Liver (tissue), 9 donors: ENCODE results near the gene PFAS. TPM values are rescaled to one million over a fixed set of nuclear protein-coding genes. Genes with fewer than 3 reads are reported as not detected.

ENCODE experiments used
- DNase-seq: peaks from one replicate; pipeline ENCODE4 v3.0.0-alpha.2; 2017; ENCODE audit warnings: low spot score
- H3K27ac ChIP-seq, 2 donors: one replicate each; pipeline ENCODE4 v1.7.0; 2013; ENCODE audit warnings: inconsistent platforms in 2 of 2, low read length in 2 of 2, control low read depth in 1 of 2, low read depth in 1 of 2, mild to moderate bottlenecking in 1 of 2
- H3K27me3 ChIP-seq, 4 donors: one replicate each; pipeline versions ENCODE4 v1.6.1 to v1.7.0; 2013; ENCODE audit warnings: low read length in 3 of 4, inconsistent platforms in 1 of 4, mild to moderate bottlenecking in 1 of 4, moderate library complexity in 1 of 4; ENCODE audit not compliant: control insufficient read depth in 4 of 4, insufficient read depth in 4 of 4
- H3K36me3 ChIP-seq, 4 donors: one replicate each; pipeline versions ENCODE4 v1.6.1 to v1.7.0; 2013; ENCODE audit warnings: low read length in 3 of 4, mild to moderate bottlenecking in 3 of 4, low read depth in 1 of 4, moderate library complexity in 1 of 4; ENCODE audit not compliant: control insufficient read depth in 4 of 4, insufficient read depth in 3 of 4
- H3K4me1 ChIP-seq, 4 donors: one replicate each; pipeline versions ENCODE4 v1.6.1 to v1.7.0; 2013; ENCODE audit warnings: low read length in 3 of 4, mild to moderate bottlenecking in 3 of 4, moderate library complexity in 1 of 4; ENCODE audit not compliant: control insufficient read depth in 4 of 4, insufficient read depth in 4 of 4
- H3K4me3 ChIP-seq, 3 donors: one replicate each; pipeline versions ENCODE4 v1.6.1 to v1.7.0; 2013; ENCODE audit warnings: low read length in 3 of 3, control low read depth in 1 of 3, low read depth in 1 of 3, mild to moderate bottlenecking in 1 of 3
- H3K9ac ChIP-seq, 2 donors: one replicate each; pipeline ENCODE4 v1.7.0; 2013; ENCODE audit warnings: low read length in 2 of 2, mild to moderate bottlenecking in 2 of 2, moderate library complexity in 2 of 2, control low read depth in 1 of 2, low read depth in 1 of 2
- H3K9me3 ChIP-seq, 4 donors: one replicate each; pipeline versions ENCODE4 v1.6.1 to v1.7.0; 2013; ENCODE audit warnings: low read length in 3 of 4; ENCODE audit not compliant: control insufficient read depth in 4 of 4
- JUND ChIP-seq, 2 donors: IDR thresholded peaks; 2 replicates each; pipeline ENCODE4 v1.6.1; 2016; ENCODE audit warnings: antibody characterized with exemption in 2 of 2
- NR2F2 ChIP-seq: IDR thresholded peaks from 2 replicates; pipeline ENCODE4 v1.6.1; 2016; ENCODE audit warnings: antibody characterized with exemption
- REST ChIP-seq: IDR thresholded peaks from 2 replicates; pipeline ENCODE4 v1.6.1; 2016; ENCODE audit warnings: antibody characterized with exemption, mild to moderate bottlenecking
- WGBS: extraction: QIAGEN DNeasy Blood & Tissue Kit; methylation state at CpG from one replicate; pipeline ENCODE4 v1.1.7; 2013; 5-methylcytosine and 5-hydroxymethylcytosine counted together
- polyA plus RNA-seq, 2 donors: library from polyadenylated mRNA; stranded (reverse) in 1 of 2; unstranded in 1 of 2; fragments of 200-250 nt in 1 of 2; fragments of >200 nt in 1 of 2; fragmentation: Nextera tagmentation in 1 of 2; extraction: Ambion mirVana in 1 of 2; gene quantifications; one replicate each; pipeline versions ENCODE4 v1.2.1 to v1.2.3, GENCODE V29; 2013 to 2015
- total RNA-seq, 2 donors: library from RNA; depleted of rRNA; stranded (reverse); fragments of >200 nt; gene quantifications; one replicate each; pipeline ENCODE4 v1.2.3, GENCODE V29; 2014
- TF ChIP-seq, protein P1 (sequence below): IDR thresholded peaks from 2 replicates; pipeline ENCODE4 v1.6.1; 2016; ENCODE audit warnings: antibody characterized with exemption
- TF ChIP-seq, protein P2 (sequence below): fragments of 150-350 bp; IDR thresholded peaks from 2 replicates; pipeline ENCODE4 v1.5.1; 2017; ENCODE audit warnings: improper control_type of control experiment, low read depth, low read length; ENCODE audit not compliant: missing input control
- donor health status: healthy.
- donor health status: healthy.
- donor health status: healthy.
- donor health status: healthy.
- donor health status: healthy.

Gene PFAS
- total and polyA plus RNA-seq, 4 donors = 6.0 to 18.5 (median 10.8) TPM

GRCh38 chr17:8294814-8295316 is 45.8 kb downstream of the PFAS start:
- 10% methylated on average over 15 of the region's 15 CpGs for WGBS
- Histone ChIP-seq H3K27me3 (no peaks in the 10 kb centered on the region), H3K4me3 (peak overlapping the region; percentile 77 to 86 (median 85)), H3K9me3 (no peaks in the 10 kb centered on the region), H3K4me1 (peaks cover 5 to 11% (median 7%) of the 10 kb centered on the region in 4 donors), H3K9ac (peak overlapping the region; percentile 21 to 56), H3K36me3 (no peaks in the 10 kb centered on the region), H3K27ac (peak overlapping the region; percentile 74 to 85)
- DNase-seq = no peak
- peak; percentile 28 for TF ChIP-seq NR2F2
- TF ChIP-seq, protein P1, sequence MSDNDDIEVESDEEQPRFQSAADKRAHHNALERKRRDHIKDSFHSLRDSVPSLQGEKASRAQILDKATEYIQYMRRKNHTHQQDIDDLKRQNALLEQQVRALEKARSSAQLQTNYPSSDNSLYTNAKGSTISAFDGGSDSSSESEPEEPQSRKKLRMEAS = no peak

DNA sequence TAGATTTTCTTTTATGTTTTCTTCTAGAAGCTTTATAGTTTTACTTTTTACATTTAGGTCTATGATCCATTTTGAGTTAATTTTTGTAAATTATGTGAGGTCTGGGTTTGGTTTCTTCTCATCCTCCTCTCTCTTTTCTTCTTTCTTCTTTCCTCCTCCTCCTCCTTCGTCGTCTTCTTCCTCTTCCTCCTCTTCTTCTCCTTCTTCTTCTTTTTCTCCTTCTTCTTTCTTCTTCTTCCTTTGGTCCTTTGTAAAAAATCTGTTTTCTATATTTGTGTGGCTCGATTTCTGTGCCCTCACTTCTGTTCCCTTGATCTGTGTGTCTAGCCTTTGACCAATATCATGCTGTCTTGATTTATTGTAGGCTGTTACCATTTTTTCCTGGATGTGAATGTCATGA is 51.1 kb downstream of the PFAS start:
- no peaks in the 10 kb centered on the region for H3K9me3 ChIP-seq
- 56% methylated on average over 3 of the region's 3 CpGs for WGBS
- no peak overlapping the region for H3K27ac ChIP-seq

More for the DNA sequence above, 51.1 kb downstream of the PFAS start:
- H3K9ac ChIP-seq = no peak overlapping the region
- H3K4me3 ChIP-seq = no peak overlapping the region
- H3K36me3 ChIP-seq = no peaks in the 10 kb centered on the region
- no peaks in the 10 kb centered on the region for H3K4me1 ChIP-seq
- no peaks in the 10 kb centered on the region for H3K27me3 ChIP-seq
- TF ChIP-seq JUND (IDR thresholded peaks at IDR 0.05) (no peak), REST (no peak)
- TF ChIP-seq, protein P2, sequence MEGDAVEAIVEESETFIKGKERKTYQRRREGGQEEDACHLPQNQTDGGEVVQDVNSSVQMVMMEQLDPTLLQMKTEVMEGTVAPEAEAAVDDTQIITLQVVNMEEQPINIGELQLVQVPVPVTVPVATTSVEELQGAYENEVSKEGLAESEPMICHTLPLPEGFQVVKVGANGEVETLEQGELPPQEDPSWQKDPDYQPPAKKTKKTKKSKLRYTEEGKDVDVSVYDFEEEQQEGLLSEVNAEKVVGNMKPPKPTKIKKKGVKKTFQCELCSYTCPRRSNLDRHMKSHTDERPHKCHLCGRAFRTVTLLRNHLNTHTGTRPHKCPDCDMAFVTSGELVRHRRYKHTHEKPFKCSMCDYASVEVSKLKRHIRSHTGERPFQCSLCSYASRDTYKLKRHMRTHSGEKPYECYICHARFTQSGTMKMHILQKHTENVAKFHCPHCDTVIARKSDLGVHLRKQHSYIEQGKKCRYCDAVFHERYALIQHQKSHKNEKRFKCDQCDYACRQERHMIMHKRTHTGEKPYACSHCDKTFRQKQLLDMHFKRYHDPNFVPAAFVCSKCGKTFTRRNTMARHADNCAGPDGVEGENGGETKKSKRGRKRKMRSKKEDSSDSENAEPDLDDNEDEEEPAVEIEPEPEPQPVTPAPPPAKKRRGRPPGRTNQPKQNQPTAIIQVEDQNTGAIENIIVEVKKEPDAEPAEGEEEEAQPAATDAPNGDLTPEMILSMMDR = no peak
- DNase-seq = no peak
